Trophoblast cell (in vitro differentiated cells and primary cell): ENCODE data around the gene PAK2.
"Not testable (repeated sequence)": the region's sequence is repeated elsewhere in the genome, so short reads cannot be mapped to it uniquely, and the experiment has no call there.

ENCODE experiments used
- DNase-seq, 2 donors: peaks; one replicate each; pipeline ENCODE4 v3.0.0-alpha.2; 2016
- H2AFZ ChIP-seq: 2 replicates; pipeline ENCODE4 v1.6.1; 2013; ENCODE audit warnings: low read length, moderate library complexity, mild to moderate bottlenecking; ENCODE audit not compliant: insufficient read depth, poor library complexity
- H2AK5ac ChIP-seq: 2 replicates; pipeline ENCODE4 v1.6.1; 2013; ENCODE audit warnings: mild to moderate bottlenecking, low read length
- H2BK120ac ChIP-seq: 2 replicates; pipeline ENCODE4 v1.6.1; 2013; ENCODE audit warnings: low read length, mild to moderate bottlenecking, moderate library complexity; ENCODE audit not compliant: insufficient read depth, poor library complexity
- H2BK12ac ChIP-seq: 2 replicates; pipeline ENCODE4 v1.6.1; 2013; ENCODE audit warnings: mild to moderate bottlenecking, low read length, moderate library complexity
- H2BK5ac ChIP-seq: 2 replicates; pipeline ENCODE4 v1.6.1; 2013; ENCODE audit warnings: low read length, low read depth, moderate library complexity, mild to moderate bottlenecking; ENCODE audit not compliant: poor library complexity
- H3K14ac ChIP-seq: 2 replicates; pipeline ENCODE4 v1.6.1; 2013; ENCODE audit warnings: mild to moderate bottlenecking, low read length
- H3K18ac ChIP-seq: 2 replicates; pipeline ENCODE4 v1.6.1; 2013; ENCODE audit warnings: mild to moderate bottlenecking, low read length
- H3K23ac ChIP-seq: 2 replicates; pipeline ENCODE4 v1.6.1; 2013; ENCODE audit warnings: low read length
- H3K27ac ChIP-seq: 2 replicates; pipeline ENCODE4 v1.5.1; 2013; ENCODE audit warnings: low read depth, mild to moderate bottlenecking, inconsistent platforms, low read length, moderate library complexity
- H3K27me3 ChIP-seq: 2 replicates; pipeline ENCODE4 v1.6.1; 2013; ENCODE audit warnings: inconsistent platforms, mild to moderate bottlenecking, low read length, moderate library complexity; ENCODE audit not compliant: insufficient read depth
- H3K36me3 ChIP-seq, 2 experiments: 1 replicate in 1 of 2; 2 replicates in 1 of 2; pipeline ENCODE4 v1.6.1; 2013; ENCODE audit warnings: low read length in 2 of 2, mild to moderate bottlenecking in 2 of 2, moderate library complexity in 1 of 2; ENCODE audit not compliant: insufficient read depth in 2 of 2, control insufficient read depth in 1 of 2
- H3K4ac ChIP-seq: 2 replicates; pipeline ENCODE4 v1.6.1; 2013; ENCODE audit warnings: low read depth, mild to moderate bottlenecking, low read length, moderate library complexity
- H3K4me1 ChIP-seq, 2 experiments: 1 replicate in 1 of 2; 2 replicates in 1 of 2; pipeline ENCODE4 v1.6.1; 2013; ENCODE audit warnings: low read length in 2 of 2, mild to moderate bottlenecking in 2 of 2, moderate library complexity in 1 of 2; ENCODE audit not compliant: insufficient read depth in 2 of 2, control insufficient read depth in 1 of 2
- H3K4me2 ChIP-seq: 2 replicates; pipeline ENCODE4 v1.6.1; 2013; ENCODE audit warnings: inconsistent platforms, mild to moderate bottlenecking, low read length, moderate library complexity
- H3K4me3 ChIP-seq: 2 replicates; pipeline ENCODE4 v1.5.1; 2013; ENCODE audit warnings: mild to moderate bottlenecking, low read depth, low read length, inconsistent platforms
- H3K79me1 ChIP-seq: one replicate; pipeline ENCODE4 v1.6.1; 2013; ENCODE audit warnings: low read length
- H3K79me2 ChIP-seq: 2 replicates; pipeline ENCODE4 v1.6.1; 2013; ENCODE audit warnings: low read length, mild to moderate bottlenecking; ENCODE audit not compliant: control insufficient read depth, insufficient read depth, poor library complexity
- H3K9ac ChIP-seq: 2 replicates; pipeline ENCODE4 v1.6.1; 2013; ENCODE audit warnings: mild to moderate bottlenecking, low read length
- H3K9me3 ChIP-seq: 2 replicates; pipeline ENCODE4 v1.6.1; 2013; ENCODE audit warnings: low read depth, mild to moderate bottlenecking, control low read depth, inconsistent platforms, low read length; ENCODE audit not compliant: insufficient read depth
- H4K12ac ChIP-seq: 2 replicates; pipeline ENCODE4 v1.6.1; 2013; ENCODE audit warnings: low read depth, mild to moderate bottlenecking, low read length, moderate library complexity
- H4K8ac ChIP-seq: 2 replicates; pipeline ENCODE4 v1.6.1; 2013; ENCODE audit warnings: low read depth, mild to moderate bottlenecking, low read length, moderate library complexity
- H4K91ac ChIP-seq: one replicate; pipeline ENCODE4 v1.6.1; 2013; ENCODE audit warnings: low read depth, mild to moderate bottlenecking, low read length, moderate library complexity
- WGBS: extraction: QIAGEN DNeasy Blood & Tissue Kit; methylation state at CpG from one replicate; pipeline ENCODE4 v1.1.7; 2013; ENCODE audit warnings: missing lambda C conversion rate; ENCODE audit not compliant: insufficient read length, insufficient coverage; ENCODE audit errors: extremely low coverage; 5-methylcytosine and 5-hydroxymethylcytosine counted together

The PAK2 gene

GRCh38 chr3:196843435-196844110, 103.9 kb downstream of the PAK2 start:
- Histone ChIP-seq H3K23ac (no peak overlapping the region), H3K18ac (no peak overlapping the region), H3K27ac (no peak overlapping the region), H2BK120ac (no peak overlapping the region), H3K4me2 (no peak overlapping the region), H3K4me1 (peaks cover 0 to 5% of the 10 kb centered on the region in 2 experiments), H4K8ac (no peak overlapping the region), H3K4me3 (no peak overlapping the region), H2AFZ (no peak overlapping the region), H3K9ac (no peak overlapping the region), H4K12ac (no peak overlapping the region), H2AK5ac (no peak overlapping the region), H4K91ac (no peak overlapping the region), H2BK12ac (no peak overlapping the region), H3K36me3 (no peaks in the 10 kb centered on the region), H3K9me3 (no peaks in the 10 kb centered on the region), H2BK5ac (no peak overlapping the region), H3K4ac (no peak overlapping the region), H3K79me2 (no peaks in the 10 kb centered on the region), H3K14ac (no peak overlapping the region), H3K79me1 (no peaks in the 10 kb centered on the region), H3K27me3 (no peaks in the 10 kb centered on the region)
- WGBS: no CpG with 5 or more reads among the region's 9 CpGs
- DNase-seq: peak; percentile 70 to 81

DNA sequence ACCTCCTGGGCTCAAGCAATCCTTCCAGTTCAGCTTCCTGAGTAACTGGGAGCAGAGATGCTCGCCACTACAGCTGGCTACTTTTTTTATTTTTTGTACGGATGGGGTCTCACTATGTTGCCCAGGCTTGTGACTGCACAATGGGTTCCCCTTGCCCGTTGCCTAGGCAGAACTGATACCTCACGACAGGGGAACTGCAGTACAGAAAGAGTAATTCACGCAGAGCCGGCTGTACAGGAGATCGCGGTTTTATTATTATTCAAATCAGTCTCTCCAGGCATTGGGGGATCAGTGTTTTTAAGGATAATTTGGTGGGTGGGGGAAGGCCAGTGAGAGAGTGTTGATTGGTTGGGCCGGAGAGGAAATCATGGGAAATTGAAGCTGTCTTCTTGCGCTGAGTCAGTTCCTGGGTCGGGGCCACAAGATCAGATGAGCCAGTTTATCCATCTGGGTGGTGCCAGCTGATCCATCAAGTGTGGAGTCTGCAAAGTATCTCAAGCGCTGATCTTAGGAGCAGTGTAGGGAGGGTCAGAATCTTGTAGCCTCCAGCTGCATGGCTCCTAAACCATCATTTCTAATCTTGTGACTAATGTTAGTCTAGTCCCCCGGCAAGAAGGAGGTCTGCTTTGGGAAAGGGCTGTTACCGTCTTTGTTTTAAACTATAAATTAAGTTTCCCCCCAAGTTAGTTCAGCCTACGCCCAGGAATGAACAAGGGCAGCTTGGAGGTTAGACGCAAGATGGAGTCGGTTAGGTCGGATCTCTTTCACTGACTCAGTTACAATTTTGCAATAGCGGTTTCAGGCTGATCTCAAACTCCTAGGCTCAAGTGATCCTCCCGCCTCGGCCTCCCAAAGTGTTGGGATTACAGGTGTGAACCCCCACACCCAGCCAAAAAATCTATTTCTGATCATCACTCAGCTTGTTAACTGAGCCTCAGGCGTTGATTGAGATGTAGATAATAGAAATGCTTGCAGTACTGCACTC, 104.9 kb downstream of the PAK2 start:
- H3K9ac ChIP-seq, H3K14ac ChIP-seq, H3K36me3 ChIP-seq, H2AFZ ChIP-seq, H3K4me3 ChIP-seq, H4K91ac ChIP-seq, H3K23ac ChIP-seq, H2BK12ac ChIP-seq, H3K79me1 ChIP-seq, H3K79me2 ChIP-seq, H4K12ac ChIP-seq, H3K4me2 ChIP-seq, H3K4me1 ChIP-seq, H3K27ac ChIP-seq, H3K27me3 ChIP-seq, H3K4ac ChIP-seq, H3K18ac ChIP-seq, H2AK5ac ChIP-seq, H3K9me3 ChIP-seq, H2BK5ac ChIP-seq, H4K8ac ChIP-seq, H2BK120ac ChIP-seq: not testable (repeated sequence)
- no CpG with 5 or more reads among the region's 22 CpGs for WGBS
- peak; percentile 33 to 75 for DNase-seq

DNA sequence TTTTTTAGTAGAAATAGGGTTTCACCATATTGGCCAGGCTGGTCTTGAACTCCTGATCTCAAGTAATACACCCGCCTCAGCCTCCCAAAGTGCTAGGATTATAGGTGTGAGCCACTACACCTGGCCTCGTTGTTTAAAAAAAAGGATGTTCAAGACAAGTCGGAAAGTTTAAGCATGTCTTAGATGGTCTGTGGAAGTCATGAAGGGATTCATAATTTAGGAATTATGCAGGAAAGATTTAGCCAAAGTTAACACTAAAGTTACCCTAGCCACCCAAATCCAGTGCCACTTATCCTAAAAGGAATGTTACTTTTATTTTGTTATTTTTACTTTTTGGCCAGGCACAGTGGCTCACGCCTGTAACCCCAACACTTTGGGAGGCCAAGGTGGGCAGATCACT, 108.7 kb downstream of the PAK2 start:
- not testable (repeated sequence) for H3K79me2 ChIP-seq, H4K91ac ChIP-seq, H2AFZ ChIP-seq, H3K4me1 ChIP-seq, H3K23ac ChIP-seq, H3K9ac ChIP-seq, H3K79me1 ChIP-seq, H4K8ac ChIP-seq, DNase-seq, H3K4ac ChIP-seq, H2BK120ac ChIP-seq, H4K12ac ChIP-seq, H3K4me2 ChIP-seq, H3K27ac ChIP-seq, H2AK5ac ChIP-seq, H3K36me3 ChIP-seq, H2BK5ac ChIP-seq, H3K27me3 ChIP-seq, H3K18ac ChIP-seq, H3K4me3 ChIP-seq, H3K14ac ChIP-seq, H2BK12ac ChIP-seq, H3K9me3 ChIP-seq
- no CpG with 5 or more reads among the region's 4 CpGs for WGBS

GRCh38 chr3:196849180-196849741, 109.6 kb downstream of the PAK2 start:
- WGBS: no CpG with 5 or more reads among the region's 11 CpGs
- Histone ChIP-seq H3K23ac (no peak overlapping the region), H3K9ac (no peak overlapping the region), H2AK5ac (no peak overlapping the region), H3K4me3 (no peak overlapping the region), H3K27me3 (no peaks in the 10 kb centered on the region), H4K8ac (no peak overlapping the region), H3K4me1 (no peaks in the 10 kb centered on the region), H2BK12ac (no peak overlapping the region), H3K36me3 (no peaks in the 10 kb centered on the region), H3K4ac (no peak overlapping the region), H4K91ac (no peak overlapping the region), H3K79me1 (no peaks in the 10 kb centered on the region), H3K18ac (no peak overlapping the region), H3K79me2 (no peaks in the 10 kb centered on the region), H3K4me2 (no peak overlapping the region), H2AFZ (no peak overlapping the region), H3K27ac (no peak overlapping the region), H2BK5ac (no peak overlapping the region), H2BK120ac (no peak overlapping the region), H4K12ac (no peak overlapping the region), H3K9me3 (peaks cover 6% of the 10 kb centered on the region), H3K14ac (no peak overlapping the region)
- no peak for DNase-seq
